Stimulated activated naive CD8-positive, alpha-beta T cell treated with anti-CD3 and anti-CD28 coated beads, Interleukin-15, Interleukin-2, amounts not matched to agents 100 ng/mL and 50 ng/mL, for 24 hours (primary cell): Measurements from ENCODE around the gene ZCCHC18.
"Not testable (repeated sequence)": the region's sequence is repeated elsewhere in the genome, so short reads cannot be mapped to it uniquely, and the experiment has no call there.

Source experiments
- H3K27ac Mint-ChIP-seq: one replicate; pipeline ENCODE4 v1.8.0; 2021; ENCODE audit warnings: mild to moderate bottlenecking, mixed read lengths
- H3K27me3 Mint-ChIP-seq: one replicate; pipeline ENCODE4 v1.8.0; 2021; ENCODE audit warnings: mixed read lengths
- H3K36me3 Mint-ChIP-seq: one replicate; pipeline ENCODE4 v1.8.0; 2021; ENCODE audit warnings: low read depth, mixed read lengths
- H3K4me1 Mint-ChIP-seq: one replicate; pipeline ENCODE4 v1.8.0; 2021; ENCODE audit warnings: low read depth, mixed read lengths
- H3K4me3 Mint-ChIP-seq: one replicate; pipeline ENCODE4 v1.8.0; 2021; ENCODE audit warnings: mild to moderate bottlenecking, mixed read lengths
- H3K9me3 Mint-ChIP-seq: one replicate; pipeline ENCODE4 v1.8.0; 2021; ENCODE audit warnings: mixed read lengths

ZCCHC18 gene

GRCh38 chrX:104110491-104111240, 1.7 kb upstream of the ZCCHC18 start:
- H3K4me3 Mint-ChIP-seq: peak overlapping the region; percentile 87
- not testable (repeated sequence) for H3K36me3 Mint-ChIP-seq

GRCh38 chrX:104113222-104113965, 1.1 kb downstream of the ZCCHC18 start:
- H3K36me3 Mint-ChIP-seq: peaks cover 6% of the 10 kb centered on the region
- peaks cover 51% of the 10 kb centered on the region for H3K4me1 Mint-ChIP-seq
- peak overlapping the region; percentile 87 for H3K4me3 Mint-ChIP-seq
- H3K27ac Mint-ChIP-seq: peak overlapping the region; percentile 89
- H3K27me3 Mint-ChIP-seq: no peaks in the 10 kb centered on the region
- H3K9me3 Mint-ChIP-seq: no peaks in the 10 kb centered on the region

More at GRCh38 chrX:104110491-104111240, 1.7 kb upstream of the ZCCHC18 start:
- not testable (repeated sequence) for H3K9me3 Mint-ChIP-seq, H3K27me3 Mint-ChIP-seq
- Mint-ChIP-seq H3K4me1 (peaks cover 49% of the 10 kb centered on the region), H3K27ac (peak overlapping the region; percentile 75)

- peaks cover 55% of the 10 kb centered on the region for H3K4me1 Mint-ChIP-seq
- H3K27me3 Mint-ChIP-seq: no peaks in the 10 kb centered on the region
- H3K9me3 Mint-ChIP-seq: no peaks in the 10 kb centered on the region
- peak overlapping the region; percentile 78 for H3K27ac Mint-ChIP-seq
- peak overlapping the region; percentile 50 for H3K4me3 Mint-ChIP-seq
- no peaks in the 10 kb centered on the region for H3K36me3 Mint-ChIP-seq
Measured at GRCh38 chrX:104117759-104118158, 5.4 kb downstream of the ZCCHC18 start.

GRCh38 chrX:104118765-104119164, 6.4 kb downstream of the ZCCHC18 start:
- H3K36me3 Mint-ChIP-seq: no peaks in the 10 kb centered on the region
- peaks cover 58% of the 10 kb centered on the region for H3K4me1 Mint-ChIP-seq
- H3K27ac Mint-ChIP-seq: no peak overlapping the region
- no peaks in the 10 kb centered on the region for H3K9me3 Mint-ChIP-seq
- no peaks in the 10 kb centered on the region for H3K27me3 Mint-ChIP-seq
- H3K4me3 Mint-ChIP-seq: no peak overlapping the region

GRCh38 chrX:104122829-104123228, 10.5 kb downstream of the ZCCHC18 start:
- Mint-ChIP-seq H3K27me3 (no peaks in the 10 kb centered on the region), H3K9me3 (no peaks in the 10 kb centered on the region), H3K4me3 (peak overlapping the region; percentile 39), H3K4me1 (peaks cover 74% of the 10 kb centered on the region), H3K27ac (peak overlapping the region; percentile 85), H3K36me3 (no peaks in the 10 kb centered on the region)

DNA sequence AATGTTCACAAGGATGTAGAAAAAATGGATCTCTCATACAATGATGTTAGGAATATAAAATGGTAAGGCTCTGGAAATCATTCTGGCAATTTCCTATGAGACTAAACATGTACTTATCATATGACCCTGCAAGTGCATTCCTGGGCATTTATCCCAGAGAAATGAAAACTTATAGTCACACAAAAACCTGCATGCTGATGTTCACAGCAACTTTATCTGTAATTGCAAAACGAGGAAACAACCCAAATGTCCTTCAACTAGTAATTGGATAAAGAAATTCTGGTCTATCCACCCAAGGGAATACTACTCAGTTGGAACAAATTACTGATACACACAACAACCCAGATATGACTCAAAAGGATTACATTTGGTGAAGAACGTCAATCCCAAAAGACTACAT, 14.5 kb downstream of the ZCCHC18 start:
- no peaks in the 10 kb centered on the region for H3K27me3 Mint-ChIP-seq
- H3K36me3 Mint-ChIP-seq: peaks cover 7% of the 10 kb centered on the region
- H3K4me1 Mint-ChIP-seq: peaks cover 44% of the 10 kb centered on the region
- H3K4me3 Mint-ChIP-seq: no peak overlapping the region
- no peaks in the 10 kb centered on the region for H3K9me3 Mint-ChIP-seq
- H3K27ac Mint-ChIP-seq: no peak overlapping the region

DNA sequence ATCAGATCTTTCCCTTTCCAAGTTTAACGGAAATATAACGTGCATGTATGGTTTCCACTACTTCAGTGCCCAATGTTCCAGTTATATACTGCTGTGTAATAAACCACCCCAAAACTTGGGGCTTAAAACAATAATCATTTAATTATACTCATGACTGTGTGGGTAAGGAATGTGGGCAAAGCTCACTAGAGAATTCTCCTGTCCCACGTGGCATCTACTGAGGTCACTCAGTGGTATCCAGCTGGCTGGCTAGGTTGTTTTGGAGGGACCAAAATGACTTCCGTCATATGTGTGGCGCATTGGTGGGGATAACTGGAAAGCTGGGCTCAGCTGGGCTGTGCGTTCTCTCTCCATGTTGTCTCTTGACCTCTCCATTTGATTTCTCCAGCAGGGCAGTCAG, 18.5 kb downstream of the ZCCHC18 start:
- H3K36me3 Mint-ChIP-seq: peaks cover 7% of the 10 kb centered on the region
- H3K9me3 Mint-ChIP-seq: no peaks in the 10 kb centered on the region
- no peaks in the 10 kb centered on the region for H3K27me3 Mint-ChIP-seq
- H3K27ac Mint-ChIP-seq: no peak overlapping the region
- H3K4me1 Mint-ChIP-seq: peaks cover 40% of the 10 kb centered on the region
- no peak overlapping the region for H3K4me3 Mint-ChIP-seq

GRCh38 chrX:104134583-104135261, 22.4 kb downstream of the ZCCHC18 start:
- H3K9me3 Mint-ChIP-seq: no peaks in the 10 kb centered on the region
- peak overlapping the region; percentile 85 for H3K27ac Mint-ChIP-seq
- peaks cover 7% of the 10 kb centered on the region for H3K36me3 Mint-ChIP-seq
- H3K4me1 Mint-ChIP-seq: peaks cover 28% of the 10 kb centered on the region
- H3K27me3 Mint-ChIP-seq: no peaks in the 10 kb centered on the region
- peak overlapping the region; percentile 15 for H3K4me3 Mint-ChIP-seq

GRCh38 chrX:104135677-104136076, 23.4 kb downstream of the ZCCHC18 start:
- Mint-ChIP-seq H3K36me3 (peaks cover 2% of the 10 kb centered on the region), H3K27me3 (no peaks in the 10 kb centered on the region), H3K27ac (peak overlapping the region; percentile 85), H3K4me1 (peaks cover 28% of the 10 kb centered on the region), H3K9me3 (no peaks in the 10 kb centered on the region), H3K4me3 (no peak overlapping the region)

GRCh38 chrX:104136241-104137019, 24.1 kb downstream of the ZCCHC18 start:
- Mint-ChIP-seq H3K9me3 (no peaks in the 10 kb centered on the region), H3K36me3 (no peaks in the 10 kb centered on the region), H3K4me1 (peaks cover 28% of the 10 kb centered on the region), H3K27me3 (no peaks in the 10 kb centered on the region), H3K4me3 (no peak overlapping the region), H3K27ac (no peak overlapping the region)

GRCh38 chrX:104137496-104137895, 25.2 kb downstream of the ZCCHC18 start:
- Mint-ChIP-seq H3K9me3 (no peaks in the 10 kb centered on the region), H3K4me1 (peaks cover 33% of the 10 kb centered on the region), H3K27me3 (no peaks in the 10 kb centered on the region), H3K4me3 (no peak overlapping the region), H3K36me3 (no peaks in the 10 kb centered on the region), H3K27ac (no peak overlapping the region)

DNA sequence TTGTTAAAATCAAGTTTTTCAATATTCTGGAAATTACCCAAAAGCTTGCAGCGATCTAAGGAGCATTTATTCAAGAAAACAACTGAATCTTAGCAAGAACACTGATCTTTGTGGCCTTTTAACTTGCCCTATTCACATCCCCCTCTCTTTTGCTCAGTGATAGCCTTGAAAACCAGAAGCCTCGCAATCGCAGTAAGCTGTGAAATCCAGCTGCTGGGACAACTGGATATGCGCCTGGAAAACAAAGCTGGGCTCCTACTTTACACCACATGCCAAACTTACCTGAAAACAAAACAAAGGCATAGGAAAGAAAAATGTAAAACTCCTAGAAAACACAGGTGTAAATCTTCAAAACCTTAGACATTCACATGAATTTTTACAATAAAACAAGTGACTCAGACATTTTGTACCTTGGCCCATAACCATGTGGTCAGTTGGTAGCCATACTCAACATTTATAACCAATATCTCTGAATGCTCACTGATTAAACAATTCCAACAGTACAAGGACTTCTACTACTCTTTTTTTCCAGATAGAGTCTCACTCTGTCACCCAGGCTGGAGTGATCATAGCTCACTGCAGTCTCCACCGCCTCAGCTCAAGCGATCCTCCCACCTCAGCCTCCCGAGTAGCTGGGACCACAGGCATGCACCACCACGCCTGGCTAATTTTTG, 28.9 kb downstream of the ZCCHC18 start:
- H3K4me1 Mint-ChIP-seq: peaks cover 23% of the 10 kb centered on the region
- H3K36me3 Mint-ChIP-seq: peaks cover 4% of the 10 kb centered on the region
- no peaks in the 10 kb centered on the region for H3K9me3 Mint-ChIP-seq
- H3K27me3 Mint-ChIP-seq: no peaks in the 10 kb centered on the region
- H3K27ac Mint-ChIP-seq: no peak overlapping the region
- no peak overlapping the region for H3K4me3 Mint-ChIP-seq

GRCh38 chrX:104151037-104151436, 38.7 kb downstream of the ZCCHC18 start:
- Mint-ChIP-seq H3K36me3 (no peaks in the 10 kb centered on the region), H3K9me3 (no peaks in the 10 kb centered on the region), H3K4me3 (no peak overlapping the region), H3K27me3 (no peaks in the 10 kb centered on the region), H3K4me1 (peaks cover 6% of the 10 kb centered on the region), H3K27ac (no peak overlapping the region)
